NOMO-1 (cell line): ENCODE measurements around the gene AJUBA.
"Not testable (repeated sequence)": the region's sequence is repeated elsewhere in the genome, so short reads cannot be mapped to it uniquely, and the experiment has no call there.

Source experiments
- DNase-seq, 2 experiments: peaks; one replicate each; lab custom pipeline; 2025; ENCODE audit not compliant: unreplicated experiment in 2 of 2; lab: John Stamatoyannopoulos, UW

Gene AJUBA

DNA sequence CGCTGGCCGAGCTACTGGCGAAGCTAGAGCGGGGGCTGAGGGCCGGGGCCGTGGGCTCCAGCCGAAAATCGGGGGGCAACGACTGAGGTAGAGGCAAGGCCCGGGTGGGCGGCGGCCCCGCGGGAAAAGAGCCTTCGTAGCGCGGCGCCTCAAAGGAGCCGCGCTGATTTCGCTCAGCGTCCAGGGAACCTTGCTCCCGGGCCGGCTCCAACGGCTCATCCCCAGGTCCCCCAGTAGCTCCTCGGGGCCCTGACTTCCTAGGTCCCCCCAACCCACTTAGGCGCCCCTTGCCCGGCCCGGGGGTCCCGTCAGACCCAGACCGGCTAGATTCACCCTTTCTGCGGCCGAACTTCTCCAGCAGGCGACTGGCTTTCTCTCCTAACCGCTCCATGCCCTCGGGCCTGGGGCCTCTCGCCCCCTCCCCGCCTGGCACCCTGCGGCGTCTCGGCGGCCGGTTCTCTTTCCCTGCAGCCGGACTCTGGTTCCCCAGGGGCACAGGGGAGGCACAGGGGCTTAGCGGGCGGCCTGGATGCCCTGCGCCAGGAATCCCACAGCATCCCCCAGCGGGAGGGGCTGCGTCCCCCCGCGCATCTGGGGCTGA lies 375 bp downstream of the AJUBA start:
- no peak for DNase-seq

DNA sequence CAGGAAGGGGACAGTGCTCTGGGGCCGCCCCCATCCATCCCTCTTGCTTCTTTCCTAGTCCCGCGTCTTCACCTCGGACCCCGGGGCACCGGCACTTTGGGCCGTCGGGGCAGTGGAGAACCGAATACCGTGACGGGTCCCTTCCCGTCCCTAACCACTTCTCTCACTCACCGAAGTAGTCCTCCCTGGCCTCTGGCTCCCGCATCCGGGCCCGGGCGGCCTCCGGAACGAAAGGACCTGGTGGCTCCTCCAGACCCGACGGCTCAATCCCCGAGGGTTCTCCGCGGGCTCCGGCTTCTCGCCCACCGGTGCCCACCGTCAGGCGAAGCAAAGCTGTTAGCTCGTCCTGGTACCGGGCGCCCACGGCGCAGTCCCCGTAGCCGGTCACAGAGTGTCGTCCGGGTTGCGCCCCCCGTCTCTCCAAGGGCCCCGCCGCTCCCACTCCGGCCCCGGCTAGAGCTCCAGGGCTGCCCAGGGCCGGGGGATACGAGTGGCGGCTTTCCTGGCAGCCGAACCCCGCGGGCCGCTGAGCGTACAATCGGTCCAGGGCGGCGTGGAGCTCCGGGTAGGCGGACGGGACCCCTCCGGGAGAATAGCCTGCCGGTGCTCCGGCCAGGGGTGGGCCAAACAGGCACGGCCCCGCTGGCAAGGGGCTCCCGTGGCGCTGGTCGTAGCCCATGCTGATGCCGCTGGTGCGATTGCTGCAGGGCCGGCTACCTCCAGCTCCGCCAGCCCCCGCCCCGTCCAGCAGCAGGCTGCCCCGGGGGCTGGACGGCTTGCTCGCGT lies 1.1 kb downstream of the AJUBA start:
- DNase-seq: no peak

DNA sequence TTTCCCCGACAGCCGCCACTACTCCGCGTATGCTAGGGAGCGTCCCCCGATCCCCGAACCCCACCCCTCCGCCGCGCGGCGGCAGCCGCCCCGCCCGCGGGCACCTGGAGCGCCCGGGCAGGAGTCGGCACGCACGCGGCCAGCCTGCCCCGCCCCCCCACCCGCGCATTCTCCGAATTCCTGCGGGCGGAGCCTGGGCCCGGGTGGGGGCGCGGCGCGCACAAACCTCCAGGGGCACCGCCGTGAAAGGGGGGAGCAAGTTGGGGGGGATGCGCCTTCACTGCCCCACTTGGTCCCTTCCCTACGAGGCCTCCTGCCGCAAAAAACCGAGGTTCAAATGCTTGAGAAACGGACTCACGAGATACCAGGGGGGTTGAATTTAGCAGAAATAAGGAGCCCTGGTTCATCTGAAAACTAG lies 1.7 kb downstream of the AJUBA start:
- no peak for DNase-seq

DNA sequence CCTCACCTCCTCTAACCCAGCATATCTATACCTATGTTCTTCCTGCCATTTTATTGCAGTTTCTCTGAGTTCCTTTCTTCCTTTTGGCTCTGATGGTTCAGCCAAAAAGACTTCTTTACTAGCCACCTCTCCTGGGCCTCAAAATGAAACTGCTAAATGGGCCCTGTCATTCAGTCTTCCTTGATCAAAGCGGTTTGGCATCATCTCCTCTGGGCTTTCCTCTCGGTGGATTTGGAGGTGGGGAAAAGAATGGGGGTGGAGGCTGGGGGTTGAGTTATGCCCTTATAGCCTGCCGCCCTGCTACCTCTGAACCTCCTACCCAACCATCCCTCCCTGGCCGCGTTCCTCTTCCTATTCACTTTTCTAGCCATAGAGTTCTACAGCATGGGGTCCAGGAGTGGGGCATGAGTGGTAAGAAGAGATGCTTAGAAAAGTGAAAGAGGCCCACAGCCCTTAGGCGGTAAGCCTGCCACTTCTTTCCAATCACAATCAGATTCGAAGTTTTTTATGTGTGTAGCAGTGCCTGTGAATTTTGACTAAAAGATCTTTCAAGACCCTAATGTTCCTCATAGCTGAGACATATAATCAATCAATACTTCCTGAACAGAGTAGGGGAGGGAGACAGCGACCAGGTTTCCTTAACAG lies 2.5 kb downstream of the AJUBA start:
- no peak for DNase-seq

DNA sequence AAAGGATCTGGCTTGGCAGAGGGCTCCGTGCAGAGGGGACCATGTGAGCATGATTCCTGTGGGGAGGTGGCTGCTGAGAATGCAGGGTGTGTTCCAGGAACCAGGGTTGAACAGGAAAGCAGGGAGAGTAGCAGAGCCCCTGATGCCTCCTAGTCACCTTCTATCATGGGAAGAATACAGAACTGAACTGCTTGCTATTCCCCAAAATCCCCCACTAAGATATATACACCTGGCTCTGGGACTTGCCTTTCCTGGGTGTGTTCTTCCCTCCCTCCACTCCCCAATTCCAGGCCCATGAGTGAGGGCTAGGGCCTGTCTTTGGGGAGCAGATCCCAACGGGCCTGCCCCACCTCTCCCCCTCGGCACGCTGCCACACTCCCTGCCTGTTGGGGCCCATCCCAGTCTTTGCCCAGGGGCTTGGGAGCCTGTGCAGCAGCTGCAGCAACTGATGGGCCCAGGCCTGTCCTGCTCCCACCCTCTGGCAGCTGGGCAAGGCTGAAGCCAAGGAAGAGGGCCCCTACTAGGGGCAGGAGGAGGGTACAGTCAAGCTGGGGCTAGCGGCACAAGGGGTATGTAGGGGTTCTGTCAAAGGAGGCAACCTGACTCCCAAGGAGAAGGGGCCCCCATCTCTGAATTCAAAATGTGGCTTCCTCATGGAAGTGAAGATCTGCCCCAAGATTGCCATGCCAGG lies 3.2 kb downstream of the AJUBA start:
- no peak for DNase-seq

DNA sequence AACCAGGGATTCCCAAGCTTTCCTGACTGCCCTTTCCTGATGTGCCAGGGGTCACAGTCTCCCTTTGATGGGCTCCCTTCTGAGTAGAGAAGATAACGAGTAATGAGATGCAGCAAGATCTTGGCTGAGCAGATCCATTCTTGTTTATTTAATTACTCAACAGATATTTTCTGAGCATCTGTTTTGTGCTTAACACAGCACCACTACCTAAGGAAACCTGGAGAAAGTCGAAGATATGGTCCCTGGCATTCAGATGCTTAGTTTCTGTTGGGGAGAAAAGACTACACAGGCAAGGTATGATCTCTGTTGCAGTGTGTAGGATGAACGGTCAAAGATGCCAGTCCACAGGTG lies 3.9 kb downstream of the AJUBA start:
- no peak for DNase-seq

DNA sequence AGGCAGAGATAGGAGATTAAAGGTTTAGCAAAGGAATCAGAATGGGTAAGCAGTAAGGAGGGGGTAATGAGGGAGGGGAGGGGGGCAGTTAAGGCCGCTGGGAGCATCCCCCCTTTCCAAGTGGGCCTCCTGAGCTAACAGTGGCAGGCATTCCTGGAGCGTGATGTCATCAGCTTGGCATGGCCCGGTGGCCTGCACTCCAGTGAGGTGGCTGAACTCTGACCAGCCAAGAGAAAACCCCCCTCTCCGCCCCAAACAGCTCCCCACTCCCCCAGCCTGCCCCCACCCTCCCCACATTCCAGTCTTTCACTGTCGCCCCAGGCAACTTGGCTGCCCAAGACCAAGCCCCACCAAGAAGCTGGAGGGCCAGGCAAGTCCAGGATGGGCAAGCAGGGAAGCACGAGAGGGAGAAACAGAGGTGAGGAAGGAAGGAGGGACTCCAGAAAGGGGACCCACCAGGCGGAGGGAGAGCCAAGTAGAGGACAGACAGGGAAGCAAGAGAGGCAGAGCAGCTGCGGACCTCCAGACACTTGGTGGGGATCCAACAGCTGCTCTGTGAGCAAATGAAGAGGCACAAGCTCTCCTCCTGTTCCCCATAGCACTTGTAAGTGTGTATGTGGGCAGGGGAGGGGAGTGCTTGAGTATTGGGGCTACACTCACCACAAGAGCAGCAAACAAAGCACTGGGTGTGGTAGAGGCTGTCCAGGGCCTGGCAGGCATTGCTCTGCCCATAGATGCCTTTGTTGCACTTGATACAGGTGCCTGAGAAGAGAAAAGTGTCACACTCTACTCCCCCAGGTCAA lies 4.5 kb downstream of the AJUBA start:
- DNase-seq: no peak

DNA sequence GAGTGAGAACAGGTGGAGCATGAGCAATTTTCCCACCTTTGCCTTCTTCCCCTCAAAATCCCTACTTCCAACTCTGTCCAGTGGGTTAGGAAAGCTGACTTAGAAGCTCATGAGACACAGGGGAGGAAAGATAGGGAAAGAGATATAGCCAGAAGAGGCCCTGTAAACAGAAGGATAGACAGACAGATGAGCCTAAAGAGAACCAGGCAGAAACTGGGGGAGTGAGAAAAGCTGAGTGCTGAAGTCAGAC lies 5.0 kb downstream of the AJUBA start:
- no peak for DNase-seq

DNA sequence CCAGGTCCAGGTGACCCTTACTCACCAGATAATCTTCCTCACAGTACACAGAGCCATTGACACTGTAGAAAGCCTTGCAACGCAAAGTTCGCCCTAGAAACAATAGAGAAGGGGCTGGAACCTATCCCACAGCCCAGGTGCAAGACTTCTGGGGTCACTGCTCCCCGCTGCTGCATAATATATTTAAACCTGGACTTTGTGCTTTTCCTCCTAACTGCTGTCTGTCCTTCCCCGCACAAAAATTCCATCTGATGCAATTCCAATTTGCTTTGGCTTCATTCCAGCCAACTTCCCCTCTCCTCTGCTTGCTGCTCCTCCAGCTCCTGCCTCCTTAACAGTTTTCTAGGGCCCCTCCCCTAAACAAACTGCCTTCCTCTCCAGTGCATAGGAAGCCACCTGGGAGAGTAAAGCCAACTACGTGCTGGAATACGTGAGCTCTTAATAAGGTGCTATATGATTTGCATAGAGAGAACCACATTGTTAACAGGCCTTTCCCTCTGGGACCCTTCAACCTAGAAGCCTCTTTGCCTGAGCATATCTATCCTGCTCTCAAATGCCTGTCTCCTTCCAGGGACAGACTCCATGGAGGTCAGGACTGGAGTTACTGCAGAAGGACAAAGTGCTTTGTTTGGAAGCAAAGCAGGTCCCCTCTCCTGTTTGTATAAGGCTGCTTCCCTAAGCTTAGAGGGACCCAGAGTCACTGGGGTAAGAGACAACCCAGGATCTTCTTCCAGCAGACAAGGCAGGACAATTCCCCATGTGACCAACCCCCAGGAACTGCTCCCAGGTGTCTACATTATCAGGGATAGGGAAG lies 5.5 kb downstream of the AJUBA start:
- no peak for DNase-seq

DNA sequence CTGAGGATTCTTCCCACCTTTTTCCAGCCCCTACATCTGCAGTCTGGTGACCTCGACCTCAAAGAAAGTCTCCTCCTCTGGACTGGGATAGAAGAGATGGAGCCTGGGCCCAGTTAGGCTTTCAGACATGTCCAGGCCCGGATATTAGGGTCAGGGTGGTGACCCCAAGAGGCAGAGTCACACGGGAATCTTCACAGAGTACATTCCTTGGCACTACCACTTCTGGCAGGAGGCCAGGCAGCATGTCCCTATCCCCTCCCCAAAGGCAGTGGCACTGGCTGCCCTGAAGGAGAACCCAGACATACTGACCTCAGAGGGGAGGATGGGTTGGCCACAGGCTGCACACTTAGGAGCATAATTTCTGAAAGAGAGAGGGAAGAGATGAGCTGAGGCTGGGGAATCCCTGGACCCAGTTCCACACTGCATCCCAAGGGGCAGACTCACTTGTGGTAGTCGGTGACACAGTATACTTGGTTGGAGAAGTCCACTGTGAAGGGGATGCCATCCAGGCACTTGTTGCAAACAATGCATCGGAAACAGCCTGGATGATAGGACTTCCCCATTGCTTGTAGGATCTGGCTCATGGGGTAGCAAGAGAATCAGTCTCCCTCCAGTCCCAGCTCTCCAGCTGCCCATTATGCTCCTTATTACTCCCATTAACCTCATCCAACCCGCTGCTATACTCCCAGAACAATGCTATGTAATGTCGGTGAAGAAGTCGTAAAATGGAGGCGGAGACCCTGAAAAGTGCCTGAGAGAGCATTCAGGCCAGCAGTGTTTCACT lies 7.6 kb downstream of the AJUBA start:
- DNase-seq: no peak

DNA sequence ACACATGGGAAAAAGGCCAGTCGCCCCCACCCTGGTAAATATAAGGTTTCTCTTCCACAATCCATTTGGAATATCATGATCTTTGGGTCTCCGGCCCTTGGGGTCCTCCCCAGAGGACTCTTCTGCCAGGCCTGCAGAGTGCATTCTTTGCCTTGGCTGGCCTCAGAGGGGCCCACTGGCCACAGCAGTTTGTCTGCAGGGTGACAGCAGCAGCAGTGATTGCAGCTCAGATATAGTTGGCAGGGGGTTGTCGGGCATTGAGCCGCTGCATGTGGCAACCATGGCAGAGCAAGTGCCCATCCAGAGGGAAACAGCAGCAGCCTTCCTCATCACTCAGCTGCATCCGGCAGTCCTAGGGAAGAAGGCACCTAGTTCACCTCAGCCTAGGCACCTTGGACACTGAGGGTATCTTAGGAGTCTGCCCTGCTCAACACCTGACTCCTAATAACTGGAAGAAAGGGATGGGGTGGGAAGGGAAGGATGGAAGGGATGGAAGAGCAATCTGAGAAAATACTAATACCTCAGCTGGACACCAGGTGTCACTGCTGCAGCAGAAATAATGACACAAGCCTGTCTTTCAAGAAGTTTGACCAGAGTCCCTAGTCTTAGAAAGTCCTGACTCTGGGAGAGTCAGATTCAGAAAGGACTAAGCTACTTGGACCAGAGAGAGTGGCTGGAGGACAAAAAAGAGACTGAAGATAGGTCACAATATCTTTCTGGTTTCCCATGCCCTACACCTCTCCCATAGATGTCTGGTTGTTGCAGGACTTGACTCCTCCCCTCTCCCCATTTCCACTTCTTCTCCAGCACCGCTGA lies 8.9 kb downstream of the AJUBA start:
- peak in 1 of 2 experiments; percentile 14 for DNase-seq

DNA sequence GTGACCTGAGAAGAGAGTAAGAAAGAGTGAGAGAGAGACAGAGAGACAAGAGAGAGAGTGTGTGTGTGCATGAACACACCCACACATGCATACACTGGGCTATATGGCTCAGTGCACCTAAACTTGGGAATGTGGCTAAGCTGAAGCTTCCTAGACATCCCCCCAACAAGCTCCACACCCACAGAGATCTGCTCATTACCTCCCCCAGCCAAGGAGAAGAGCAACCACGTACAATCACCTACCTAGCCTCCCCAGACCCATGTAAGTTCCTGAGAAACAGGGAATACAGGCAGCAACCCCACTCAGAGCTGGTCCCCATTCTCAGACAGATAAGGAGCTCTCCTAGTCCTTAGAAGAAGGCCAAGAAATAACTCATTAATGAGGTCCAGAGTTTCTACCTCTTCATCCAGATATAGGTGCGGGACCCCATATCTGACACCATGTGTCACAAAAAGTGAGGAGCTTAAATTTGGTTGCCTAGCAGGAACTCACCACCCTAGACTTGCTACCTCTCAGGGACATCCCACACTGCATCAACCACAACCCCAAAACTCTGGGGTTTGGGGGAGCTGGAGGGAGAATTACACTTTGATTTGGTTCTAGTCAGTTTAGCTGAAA lies 9.9 kb downstream of the AJUBA start:
- DNase-seq: no peak

DNA sequence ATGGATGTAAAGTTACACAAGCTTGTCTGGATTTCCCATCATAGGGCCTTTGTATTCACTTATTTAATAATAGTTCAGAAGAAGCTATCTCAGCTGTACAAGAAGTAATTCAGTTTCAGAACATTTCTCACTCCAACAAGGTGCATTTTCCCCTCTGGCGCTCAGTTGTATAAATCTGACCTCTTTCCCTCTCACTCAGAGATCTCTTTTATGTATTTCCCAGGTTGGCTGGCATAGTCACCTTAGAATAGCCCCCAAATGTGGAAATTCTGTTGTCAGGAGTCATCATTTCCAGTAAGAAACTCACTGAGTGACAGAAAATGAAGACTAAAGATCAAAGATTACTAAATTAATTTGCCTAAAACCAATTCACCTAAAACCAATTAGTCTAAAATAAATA lies 11.2 kb downstream of the AJUBA start:
- no peak for DNase-seq

DNA sequence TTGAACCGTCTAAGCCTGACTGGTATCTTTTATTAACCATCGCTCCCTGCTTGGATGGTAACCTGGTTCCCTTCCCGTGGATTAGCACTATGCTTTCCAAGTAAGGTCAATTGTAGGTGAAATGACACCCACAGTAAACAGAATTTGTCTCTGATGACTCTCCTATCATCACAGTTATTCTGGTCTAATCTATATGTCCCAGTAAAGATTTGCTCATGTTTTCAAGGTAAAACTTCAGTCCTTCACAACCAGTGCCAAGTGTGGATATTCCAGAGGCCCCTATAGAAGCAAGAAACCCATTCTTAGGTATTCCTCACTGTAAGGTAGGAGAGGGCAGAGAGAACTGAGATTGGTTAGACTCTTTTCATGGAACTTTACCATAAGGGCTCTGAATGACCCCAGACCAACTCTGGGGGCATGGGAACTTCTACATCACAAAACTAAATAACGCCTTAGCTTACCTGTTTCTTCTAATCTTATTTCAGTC lies 15.5 kb downstream of the AJUBA start:
- no peak for DNase-seq

DNA sequence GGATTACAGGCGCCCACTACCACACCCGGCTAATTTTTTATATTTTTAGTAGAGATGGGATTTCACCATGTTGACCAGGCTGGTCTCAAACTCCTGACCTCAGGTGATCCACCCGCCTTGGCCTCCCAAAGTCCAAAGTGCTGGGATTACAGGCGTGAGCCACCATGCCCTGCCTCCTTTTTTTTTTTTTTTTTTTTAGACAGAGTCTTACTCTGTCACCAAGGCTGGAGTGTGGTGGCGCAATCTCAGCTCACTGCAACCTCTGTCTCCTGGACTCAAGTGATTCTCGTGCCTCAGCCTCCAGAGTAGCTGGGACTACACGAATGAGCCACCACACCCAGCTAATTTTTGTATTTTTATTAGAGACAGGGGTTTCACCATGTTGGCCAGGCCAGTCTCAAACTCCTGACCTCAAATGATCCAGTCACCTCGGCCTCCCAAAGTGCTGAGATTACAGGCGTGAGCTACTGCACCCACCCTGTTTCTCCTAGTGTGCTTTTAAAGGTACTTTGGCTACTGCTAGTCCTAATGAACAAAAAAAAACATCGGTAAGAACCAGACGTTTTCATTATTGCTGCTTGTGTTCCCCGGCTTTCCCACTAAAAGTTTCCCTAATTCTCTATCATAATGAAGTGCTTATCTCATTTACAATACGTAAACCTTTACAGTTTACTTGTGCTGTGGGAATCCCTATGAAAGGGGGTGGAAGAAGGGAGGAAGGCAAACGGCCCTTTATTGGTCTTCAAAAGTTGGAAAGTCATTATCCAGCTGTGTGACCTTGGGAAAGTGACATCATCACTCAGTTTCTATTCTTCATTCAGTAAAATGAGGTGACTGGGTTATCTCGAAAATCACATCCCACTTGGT lies 16.2 kb downstream of the AJUBA start:
- DNase-seq: not testable (repeated sequence)

DNA sequence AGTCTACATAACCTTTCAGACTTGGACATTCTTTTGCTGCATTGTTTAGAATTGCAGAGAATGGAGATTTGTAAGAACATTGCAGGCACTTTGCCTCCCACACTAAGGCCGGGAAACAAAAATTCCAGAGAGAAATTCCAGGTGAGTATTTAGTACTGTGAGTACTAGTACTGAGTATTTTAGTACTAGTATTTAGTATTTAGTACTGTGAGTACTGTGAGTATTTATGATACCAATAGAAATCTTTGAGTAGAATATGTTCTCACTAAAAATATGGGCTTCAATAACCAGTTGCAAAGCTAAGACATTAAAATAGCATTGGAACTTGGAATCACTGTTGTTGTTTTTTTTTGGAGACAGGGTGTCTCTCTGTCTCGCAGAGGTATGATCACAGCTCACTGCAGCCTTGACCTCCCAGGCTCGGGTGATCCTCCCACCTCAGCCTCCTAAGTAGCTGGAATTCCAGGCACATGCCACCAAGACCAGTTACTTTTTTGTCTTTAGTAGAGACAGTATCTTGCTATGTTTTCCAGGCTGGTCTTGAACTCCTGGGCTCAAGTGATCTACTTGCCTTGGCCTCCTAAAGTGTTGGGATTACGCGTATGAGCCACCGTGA lies 20.2 kb downstream of the AJUBA start:
- no peak for DNase-seq
